Breast epithelium (tissue), 4 donors: ENCODE measurements around the gene LCP2. TPM values are rescaled to one million over a fixed set of nuclear protein-coding genes. Genes with fewer than 3 reads are reported as not detected.

Experiments used
- DNase-seq, 2 donors: peaks; one replicate each; pipeline ENCODE4 v3.0.0-alpha.2; 2019; ENCODE audit warnings: low spot score in 2 of 2
- H3K27ac ChIP-seq, 2 donors: fragments of 200-600 bp; sonication (generic) in 1 of 2; one replicate each; pipeline ENCODE4 v1.5.1; 2016 to 2019; ENCODE audit warnings: mild to moderate bottlenecking in 1 of 2
- H3K27me3 ChIP-seq, 2 donors: fragments of 200-600 bp; sonication (generic) in 1 of 2; one replicate each; pipeline versions ENCODE4 v1.5.1 to v1.6.0; 2017 to 2019; ENCODE audit warnings: control low read depth in 1 of 2, mild to moderate bottlenecking in 1 of 2
- H3K36me3 ChIP-seq: fragments of 200-600 bp; one replicate; pipeline ENCODE4 v1.5.1; 2019
- H3K4me1 ChIP-seq, 2 donors: fragments of 200-600 bp; sonication (generic); one replicate each; pipeline ENCODE4 v1.5.1; 2016 to 2019; ENCODE audit warnings: control low read depth in 1 of 2
- H3K4me3 ChIP-seq, 3 donors: fragments of 200-600 bp; sonication (generic); 1 replicate in 2 of 3; 2 replicates in 1 of 3; pipeline ENCODE4 v1.5.1; 2016 to 2019; ENCODE audit warnings: mild to moderate bottlenecking in 3 of 3, moderate library complexity in 2 of 3
- H3K9me3 ChIP-seq, 2 donors: fragments of 200-600 bp; sonication (generic) in 1 of 2; one replicate each; pipeline ENCODE4 v1.5.1; 2016 to 2019; ENCODE audit warnings: control low read depth in 1 of 2
- CTCF ChIP-seq, 3 donors: fragments of 450-650 bp; IDR thresholded peaks; one replicate each; pipeline ENCODE4 v1.5.1; 2016 to 2017; ENCODE audit warnings: antibody characterized with exemption in 3 of 3, mild to moderate bottlenecking in 3 of 3, moderate library complexity in 3 of 3
- POLR2A ChIP-seq: fragments of 450-650 bp; IDR thresholded peaks from one replicate; pipeline ENCODE4 v1.6.1; 2016; ENCODE audit warnings: antibody characterized with exemption, mild to moderate bottlenecking, moderate library complexity
- POLR2AphosphoS5 ChIP-seq, 3 donors: sonication (generic); formaldehyde crosslinking; IDR thresholded peaks; one replicate each; pipeline ENCODE4 v1.6.1; 2017; ENCODE audit warnings: antibody characterized with exemption in 3 of 3
- intact Hi-C: fragments of 100-400 bp; cut with DNase I; formaldehyde crosslinking; loops from one replicate; pipeline ENCODE4 v1.15.1; 2023; ENCODE audit warnings: low total_unique reads
- total RNA-seq, 3 donors: library from RNA; depleted of rRNA; stranded (reverse); fragments of >200 nt; gene quantifications; one replicate each; pipeline ENCODE4 v1.1.0, GENCODE V29; 2016

LCP2 gene
- total RNA-seq, 3 donors from 2014 or later = 15.4 to 41.4 (median 21.8) TPM

DNA sequence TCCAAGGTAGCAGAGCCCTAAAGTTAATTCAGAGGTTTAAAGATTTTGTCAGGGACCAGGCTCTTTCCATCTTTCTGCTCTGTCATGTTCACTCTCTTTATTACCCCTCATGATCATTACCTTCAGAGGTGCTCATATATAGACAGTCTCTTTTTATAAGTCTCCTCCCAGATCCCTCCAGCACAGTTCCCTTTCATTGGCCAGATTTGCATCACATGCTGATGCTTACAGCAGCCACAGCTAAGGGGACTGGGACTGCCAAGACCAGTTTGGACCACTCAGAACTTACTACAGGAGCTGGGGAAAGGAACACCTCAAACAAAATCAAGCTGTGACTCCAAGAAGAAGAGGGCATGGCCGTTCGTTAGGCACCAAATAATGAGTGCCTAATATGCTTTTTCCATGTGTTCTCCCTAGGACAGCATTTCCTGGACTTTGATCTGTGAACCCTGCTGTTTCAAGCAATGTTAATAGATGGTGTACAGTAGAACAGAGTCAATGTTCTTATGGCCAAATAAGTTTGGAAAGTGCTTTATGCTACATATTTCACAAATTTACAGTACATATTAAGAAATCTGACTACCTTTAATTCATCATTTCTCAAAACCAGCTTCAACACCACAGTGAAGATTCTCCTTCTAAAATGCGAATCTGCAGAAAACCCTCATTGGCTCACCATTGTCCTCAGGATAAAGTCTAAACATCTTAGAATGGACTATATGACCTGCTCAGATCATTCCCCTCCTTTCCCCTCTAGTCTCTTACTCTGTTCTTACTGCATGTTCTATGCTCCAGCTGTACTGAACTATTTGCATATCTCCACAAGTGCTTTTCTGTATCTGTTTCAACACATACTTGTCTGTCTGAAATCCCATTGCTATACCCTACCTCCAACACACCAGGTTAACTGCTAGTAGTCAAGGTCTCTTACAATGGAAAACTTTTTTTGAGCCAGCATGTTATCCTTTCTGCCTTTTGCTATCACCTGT, 61.4 kb downstream of the LCP2 start:
- Histone ChIP-seq H3K4me3 (no peak overlapping the region), H3K27ac (no peak overlapping the region), H3K9me3 (no peaks in the 10 kb centered on the region), H3K27me3 (no peaks in the 10 kb centered on the region), H3K4me1 (no peaks in the 10 kb centered on the region), H3K36me3 (no peaks in the 10 kb centered on the region)
- DNase-seq = no peak
- no peak for TF ChIP-seq POLR2AphosphoS5 (IDR thresholded peaks at IDR 0.05)
- TF ChIP-seq CTCF (IDR thresholded peaks at IDR 0.05) = no peak
- TF ChIP-seq POLR2A = no peak
- intact Hi-C loops = no loop called here

- H3K9me3 ChIP-seq = no peaks in the 10 kb centered on the region
- no peak overlapping the region for H3K27ac ChIP-seq
- no peaks in the 10 kb centered on the region for H3K4me1 ChIP-seq
- H3K4me3 ChIP-seq = no peak overlapping the region
- DNase-seq = no peak
- intact Hi-C loops = no loop called here
- no peaks in the 10 kb centered on the region for H3K27me3 ChIP-seq
- TF ChIP-seq POLR2AphosphoS5 (IDR thresholded peaks at IDR 0.05) = no peak
- no peaks in the 10 kb centered on the region for H3K36me3 ChIP-seq
These were observed 64.2 kb downstream of the LCP2 start for GRCh38 chr5:170233358-170233892.

- Histone ChIP-seq H3K9me3 (no peaks in the 10 kb centered on the region), H3K27ac (no peak within 1 kb of the TSS), H3K4me1 (no peaks in the 10 kb centered on the region), H3K36me3 (no peaks in the 10 kb centered on the region), H3K4me3 (no peak within 1 kb of the TSS), H3K27me3 (no peaks in the 10 kb centered on the region)
- intact Hi-C loops = no loop called here
- no peak for DNase-seq
- TF ChIP-seq POLR2AphosphoS5 (IDR thresholded peaks at IDR 0.05) (no peak), POLR2A (no peak), CTCF (IDR thresholded peaks at IDR 0.05) (no peak)
These were observed 64.8 kb downstream of the LCP2 start, which contains the start of gene C5orf58 for GRCh38 chr5:170232786-170233185. C5orf58 (plus strand) TSS chr5:170232985; CDS start chr5:170234977, 1,992 bp downstream.

GRCh38 chr5:170228762-170229435, 68.7 kb downstream of the LCP2 start:
- intact Hi-C loops = loop anchor here (10.0 kb wide), 1 partner anchor 186 kb away; no protein-coding TSS in a partner anchor
- Histone ChIP-seq H3K4me1 (no peaks in the 10 kb centered on the region), H3K9me3 (no peaks in the 10 kb centered on the region), H3K27ac (peak overlapping the region in 1 of 2 donors; percentile 0), H3K36me3 (no peaks in the 10 kb centered on the region), H3K4me3 (no peak overlapping the region), H3K27me3 (no peaks in the 10 kb centered on the region)
- no peak for DNase-seq
- TF ChIP-seq POLR2AphosphoS5 (IDR thresholded peaks at IDR 0.05) (no peak), CTCF (IDR thresholded peaks at IDR 0.05) (no peak), POLR2A (no peak)

DNA sequence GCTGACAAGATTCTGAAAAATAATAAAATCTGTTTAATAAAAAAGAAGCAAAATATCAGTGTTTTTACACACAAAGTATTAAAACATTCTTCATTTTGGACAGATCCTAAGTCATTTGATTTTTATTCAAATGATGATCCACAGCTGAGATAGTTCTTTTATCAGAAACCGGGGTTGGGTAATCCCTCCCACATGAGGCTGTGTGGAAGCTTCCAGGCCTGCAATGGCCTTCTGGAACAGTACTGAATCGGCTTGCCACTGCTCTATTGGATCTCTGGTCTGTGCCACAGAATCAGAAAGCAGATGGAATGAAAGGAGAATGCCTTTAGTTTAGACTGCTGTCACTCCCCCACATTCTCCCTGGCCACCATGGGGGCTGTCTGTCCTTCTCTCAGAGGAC, 70.9 kb downstream of the LCP2 start:
- no peak for DNase-seq
- TF ChIP-seq POLR2AphosphoS5 (IDR thresholded peaks at IDR 0.05) (no peak), CTCF (IDR thresholded peaks at IDR 0.05) (no peak), POLR2A (no peak)
- Histone ChIP-seq H3K27me3 (no peaks in the 10 kb centered on the region), H3K4me1 (no peaks in the 10 kb centered on the region), H3K36me3 (no peaks in the 10 kb centered on the region), H3K27ac (peak overlapping the region; percentile 51 to 79), H3K4me3 (no peak overlapping the region), H3K9me3 (no peaks in the 10 kb centered on the region)
- intact Hi-C loops = loop anchor here (10.0 kb wide), 1 partner anchor 188 kb away; no protein-coding TSS in a partner anchor
